Testis (tissue), 3 donors: Measurements from ENCODE around the gene ETS1. TPM values are rescaled to one million over a fixed set of nuclear protein-coding genes. Genes with fewer than 3 reads are reported as not detected.

ENCODE experiments used
- DNase-seq: peaks from one replicate; pipeline ENCODE4 v3.0.0-alpha.2; 2019
- H3K27ac ChIP-seq, 2 donors: fragments of 200-600 bp; sonication (generic); one replicate each; pipeline ENCODE4 v1.5.1; 2019
- H3K27me3 ChIP-seq: fragments of 200-600 bp; sonication (generic); one replicate; pipeline ENCODE4 v1.5.1; 2019
- H3K36me3 ChIP-seq: fragments of 200-600 bp; sonication (generic); one replicate; pipeline ENCODE4 v1.5.1; 2017; ENCODE audit warnings: low read depth; ENCODE audit errors: missing control alignments
- H3K4me1 ChIP-seq: fragments of 200-600 bp; sonication (generic); one replicate; pipeline ENCODE4 v1.5.1; 2019
- H3K4me3 ChIP-seq, 2 donors: fragments of 200-600 bp; sonication (generic); one replicate each; pipeline ENCODE4 v1.5.1; 2017 to 2019
- H3K9me3 ChIP-seq: fragments of 200-600 bp; sonication (generic); one replicate; pipeline ENCODE4 v1.5.1; 2017
- CTCF ChIP-seq, 3 experiments: fragments of 450-650 bp in 2 of 3; fragments of 200-600 bp in 1 of 3; sonication (generic) in 1 of 3; IDR thresholded peaks; one replicate each; pipeline ENCODE4 v1.5.1; 2016 to 2019; ENCODE audit warnings: antibody characterized with exemption in 3 of 3, mild to moderate bottlenecking in 2 of 3, moderate library complexity in 1 of 3
- POLR2A ChIP-seq: fragments of 450-650 bp; IDR thresholded peaks from one replicate; pipeline ENCODE4 v1.6.1; 2017; ENCODE audit warnings: antibody characterized with exemption, mild to moderate bottlenecking, moderate library complexity
- WGBS, 2 donors: methylation state at CpG; one replicate each; pipeline ENCODE4 v1.1.5; 2018; 5-methylcytosine and 5-hydroxymethylcytosine counted together
- intact Hi-C: fragments of 100-400 bp; cut with DNase I; formaldehyde crosslinking; loops from one replicate; pipeline ENCODE4 v1.15.1; 2023; ENCODE audit warnings: low total_unique reads
- polyA plus RNA-seq: library from polyadenylated mRNA; stranded (reverse); fragments of 350-450 nt; fragmentation: Illumina TruSeq; extraction: RNeasy Lipid Tissue Mini Kit (QIAGEN cat#74804); gene quantifications from one replicate; pipeline ENCODE4 v1.2.3, GENCODE V29; 2014; ENCODE audit warnings: low read depth, low replicate concordance; ENCODE audit not compliant: insufficient read depth
- total RNA-seq, 2 donors: library from RNA; depleted of rRNA; stranded (reverse); fragments of >200 nt; gene quantifications; one replicate each; pipeline ENCODE4 v1.2.3, GENCODE V29; 2016

The ETS1 gene
- total and polyA plus RNA-seq, 3 donors from 2014 or later, result 15.1 to 21.1 (median 15.3) TPM

GRCh38 chr11:128594226-128594625 is 6.9 kb upstream of the ETS1 start:
- no peaks in the 10 kb centered on the region for H3K27me3 ChIP-seq
- H3K36me3 ChIP-seq, result no peaks in the 10 kb centered on the region
- no peaks in the 10 kb centered on the region for H3K4me1 ChIP-seq
- WGBS, 2 donors, result 67 to 79% methylated on average over 1 of the region's 1 CpG
- TF ChIP-seq CTCF (IDR thresholded peaks at IDR 0.05), result no peak
- TF ChIP-seq POLR2A, result no peak
- DNase-seq, result no peak
- intact Hi-C loops, result no loop called here
- H3K4me3 ChIP-seq, result no peak overlapping the region
- no peak overlapping the region for H3K27ac ChIP-seq
- no peaks in the 10 kb centered on the region for H3K9me3 ChIP-seq

- Histone ChIP-seq H3K36me3 (no peaks in the 10 kb centered on the region), H3K27me3 (no peaks in the 10 kb centered on the region), H3K4me3 (no peak overlapping the region), H3K9me3 (no peaks in the 10 kb centered on the region), H3K27ac (no peak overlapping the region), H3K4me1 (no peaks in the 10 kb centered on the region)
- intact Hi-C loops, result no loop called here
- DNase-seq, result no peak
- TF ChIP-seq POLR2A (no peak), CTCF (IDR thresholded peaks at IDR 0.05) (no peak)
- 76 to 88% methylated on average over 4 of the region's 4 CpGs for WGBS, 2 donors
These were observed 5.9 kb upstream of the ETS1 start for GRCh38 chr11:128593281-128593680.

GRCh38 chr11:128592454-128592853 is 5.1 kb upstream of the ETS1 start:
- DNase-seq, result no peak
- H3K9me3 ChIP-seq, result no peaks in the 10 kb centered on the region

GRCh38 chr11:128590587-128590986 is 3.2 kb upstream of the ETS1 start:
- TF ChIP-seq POLR2A, result no peak
- H3K36me3 ChIP-seq, result no peaks in the 10 kb centered on the region
- H3K9me3 ChIP-seq, result no peaks in the 10 kb centered on the region
- intact Hi-C loops, result no loop called here
- H3K27me3 ChIP-seq, result no peaks in the 10 kb centered on the region
- no peak overlapping the region for H3K27ac ChIP-seq
- DNase-seq, result no peak
- peaks cover 4% of the 10 kb centered on the region for H3K4me1 ChIP-seq
- H3K4me3 ChIP-seq, result no peak overlapping the region
- 85 to 88% methylated on average over 4 of the region's 4 CpGs for WGBS, 2 donors

More at GRCh38 chr11:128592454-128592853, 5.1 kb upstream of the ETS1 start:
- TF ChIP-seq CTCF (IDR thresholded peaks at IDR 0.05) (no peak), POLR2A (no peak)
- H3K4me1 ChIP-seq, result peaks cover 3% of the 10 kb centered on the region
- H3K27ac ChIP-seq, result no peak overlapping the region
- H3K36me3 ChIP-seq, result no peaks in the 10 kb centered on the region
- no peak overlapping the region for H3K4me3 ChIP-seq
- intact Hi-C loops, result no loop called here
- 58% methylated on average over 7 of the region's 7 CpGs for WGBS, 2 donors
- no peaks in the 10 kb centered on the region for H3K27me3 ChIP-seq

- peaks cover 4% of the 10 kb centered on the region for H3K4me1 ChIP-seq
- H3K27me3 ChIP-seq, result no peaks in the 10 kb centered on the region
- H3K36me3 ChIP-seq, result no peaks in the 10 kb centered on the region
- no peak overlapping the region for H3K27ac ChIP-seq
- no peak overlapping the region for H3K4me3 ChIP-seq
- 85 to 87% methylated on average over 1 of the region's 1 CpG for WGBS, 2 donors
- TF ChIP-seq POLR2A, result no peak
- TF ChIP-seq CTCF (IDR thresholded peaks at IDR 0.05), result no peak
- intact Hi-C loops, result no loop called here
- DNase-seq, result no peak
- no peaks in the 10 kb centered on the region for H3K9me3 ChIP-seq
These were observed 2.6 kb upstream of the ETS1 start for GRCh38 chr11:128589998-128590397.
